ENCODE measurements around the gene BLCAP. TPM values are rescaled to one million over a fixed set of nuclear protein-coding genes. Genes with fewer than 3 reads are reported as not detected.

BLCAP gene
- total and polyA plus RNA-seq, 2 donors (not counting 3 experiments of a cell fraction or from before 2014, with no cell fraction given) = 90.3 to 196 TPM

GRCh38 chr20:37526238-37526838 is 1.3 kb downstream of the BLCAP start:
- Histone ChIP-seq H2AFZ (ENCODE audit: low read depth, low read length) (no peak overlapping the region), H3K9me3 (replicated peaks; ENCODE audit: control insufficient read depth, insufficient read depth, low read length) (no peaks in the 10 kb centered on the region), H3K9ac (replicated peaks; ENCODE audit: extremely low read depth, insufficient read depth, low read length) (peak overlapping the region; percentile 98), H4K20me1 (replicated peaks; ENCODE audit: control insufficient read depth, extremely low read depth, insufficient read depth, low read length) (peaks cover 3% of the 10 kb centered on the region), H3K4me2 (ENCODE audit: insufficient read depth, low read length) (peak overlapping the region; percentile 96), H3K4me3 (replicated peaks in 1 of 3; ENCODE audit: insufficient read depth in 1 of 3, low read depth in 1 of 3, low read length in 3 of 3) (peak overlapping the region; percentile 69 to 96 (median 94)), H3K4me1 (ENCODE audit: control insufficient read depth, extremely low read depth, insufficient read depth, low read length) (peaks cover 25% of the 10 kb centered on the region), H3K36me3 (ENCODE audit: control insufficient read depth in 2 of 2, extremely low read depth in 1 of 2, insufficient read depth in 2 of 2, low read length in 2 of 2) (peaks cover 0 to 2% of the 10 kb centered on the region in 2 experiments), H3K27ac (ENCODE audit: insufficient read depth, low read depth, low read length) (peak overlapping the region; percentile 99), H3K27me3 (ENCODE audit: control insufficient read depth in 2 of 2, insufficient read depth in 2 of 2, low read length in 2 of 2) (no peaks in the 10 kb centered on the region), H3K79me2 (ENCODE audit: control insufficient read depth, insufficient read depth, low read length) (peaks cover 56% of the 10 kb centered on the region), H3K9me1 (replicated peaks; ENCODE audit: control insufficient read depth, extremely low read depth, insufficient read depth, low read length) (no peaks in the 10 kb centered on the region)
- intact Hi-C loops (cut with micrococcal nuclease) (loop anchor here (2.0 kb wide), 1 partner anchor 144 kb away; no protein-coding TSS in a partner anchor), dilution Hi-C loops (cut with MboI; ENCODE audit: extremely low pct_ligation_motif_present, low sequenced_read_pairs) (no loop called here)
- POLR2A ChIA-PET = no interaction called here
- CTCF ChIA-PET = interaction anchor here (1.5 kb wide), 1 partner anchor 331 kb away, joined by 4 read pairs; no protein-coding TSS in a partner anchor
- peak; percentile 90 for FAIRE-seq
- BruUV-seq (replicated peaks) = no TSS peak
- DNase-seq (ENCODE audit: low read depth, low spot score) = peak; percentile 97
- TF ChIP-seq EZH2 (IDR thresholded peaks at IDR 0.05; ENCODE audit: borderline replicate concordance, low read depth, low read length, severe bottlenecking) (no peak), FOS (IDR thresholded peaks at IDR 0.05; ENCODE audit: borderline replicate concordance, insufficient read depth, low read length) (no peak), POLR2A (IDR thresholded peaks at IDR 0.05; ENCODE audit: low read depth, low read length) (peak; percentile 54), POLR2AphosphoS5 (IDR thresholded peaks at IDR 0.05; ENCODE audit: insufficient read depth, low read depth, low read length) (peak; percentile 69), JUN (IDR thresholded peaks at IDR 0.05; ENCODE audit: borderline replicate concordance, insufficient read depth, insufficient read length, low read depth) (no peak), MYC (IDR thresholded peaks at IDR 0.05; ENCODE audit: low read depth, low read length) (peak; percentile 79), CTCF (IDR thresholded peaks at IDR 0.05; ENCODE audit: extremely low read depth in 1 of 2, insufficient read depth in 1 of 2, low read depth in 1 of 2, low read length in 2 of 2) (no peak), MAX (IDR thresholded peaks at IDR 0.05; ENCODE audit: insufficient read depth, insufficient read length) (peak; percentile 74), GATA2 (IDR thresholded peaks at IDR 0.05; ENCODE audit: insufficient read depth, insufficient read length, low read depth, low read length) (peak; percentile 32)
